ENCODE results near the gene MYO9B.

GRCh38 chr19:17195106-17195505, 119.5 kb downstream of the MYO9B start:
- no peak for TF ChIP-seq TCF7L2 (IDR thresholded peaks at IDR 0.05; ENCODE audit: low read depth, low read length)
- no peak for TF ChIP-seq CTBP1 (IDR thresholded peaks at IDR 0.05; ENCODE audit: borderline replicate concordance)
- TF ChIP-seq NRF1 (conservative IDR thresholded peaks at IDR 0.05 in 1 of 2, IDR thresholded peaks at IDR 0.05 in 1 of 2), result no peak
- TF ChIP-seq TBP (optimal IDR thresholded peaks at IDR 0.05; ENCODE audit: low read depth, low read length), result no peak
- no peak for TF ChIP-seq ZNF655 (CRISPR knock-in tag; IDR thresholded peaks at IDR 0.05)
- TF ChIP-seq, protein P1, sequence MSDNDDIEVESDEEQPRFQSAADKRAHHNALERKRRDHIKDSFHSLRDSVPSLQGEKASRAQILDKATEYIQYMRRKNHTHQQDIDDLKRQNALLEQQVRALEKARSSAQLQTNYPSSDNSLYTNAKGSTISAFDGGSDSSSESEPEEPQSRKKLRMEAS (CRISPR knock-in tag; IDR thresholded peaks at IDR 0.05), result no peak
- TF ChIP-seq ZBTB40 (IDR thresholded peaks at IDR 0.05), result no peak
- TF ChIP-seq ZBTB40 (CRISPR knock-in tag; IDR thresholded peaks at IDR 0.05), result no peak
- TF ChIP-seq MLLT1 (IDR thresholded peaks at IDR 0.05), result no peak
- TF ChIP-seq SIN3A (IDR thresholded peaks at IDR 0.05; ENCODE audit: borderline replicate concordance in 2 of 2, control insufficient read depth in 1 of 2, low read depth in 2 of 2, low read length in 2 of 2), result no peak
- TF ChIP-seq ILK (tag; IDR thresholded peaks at IDR 0.05; ENCODE audit: borderline replicate concordance, low read depth), result no peak
- no peak for TF ChIP-seq HDAC2 (IDR thresholded peaks at IDR 0.05)
- TF ChIP-seq CTCF (IDR thresholded peaks at IDR 0.05 in 2 of 3, conservative IDR thresholded peaks at IDR 0.05 in 1 of 3; ENCODE audit: insufficient read depth in 2 of 3, low read depth in 1 of 3, low read length in 3 of 3), result no peak
